GM18502 (cell line): ENCODE results near the gene FAS.
A peak's percentile ranks its signal among the peaks of the same experiment; 100 is the strongest.

ENCODE experiments used
- ATAC-seq: cut with Tn5 transposase; IDR thresholded peaks from one replicate; pipeline ENCODE4 v1.9.1; 2021; ENCODE audit warnings: mild to moderate bottlenecking; ENCODE audit not compliant: unreplicated experiment, poor library complexity

The FAS gene

GRCh38 chr10:88968391-88968790, 22.2 kb upstream of the FAS start:
- ATAC-seq, result no peak

DNA sequence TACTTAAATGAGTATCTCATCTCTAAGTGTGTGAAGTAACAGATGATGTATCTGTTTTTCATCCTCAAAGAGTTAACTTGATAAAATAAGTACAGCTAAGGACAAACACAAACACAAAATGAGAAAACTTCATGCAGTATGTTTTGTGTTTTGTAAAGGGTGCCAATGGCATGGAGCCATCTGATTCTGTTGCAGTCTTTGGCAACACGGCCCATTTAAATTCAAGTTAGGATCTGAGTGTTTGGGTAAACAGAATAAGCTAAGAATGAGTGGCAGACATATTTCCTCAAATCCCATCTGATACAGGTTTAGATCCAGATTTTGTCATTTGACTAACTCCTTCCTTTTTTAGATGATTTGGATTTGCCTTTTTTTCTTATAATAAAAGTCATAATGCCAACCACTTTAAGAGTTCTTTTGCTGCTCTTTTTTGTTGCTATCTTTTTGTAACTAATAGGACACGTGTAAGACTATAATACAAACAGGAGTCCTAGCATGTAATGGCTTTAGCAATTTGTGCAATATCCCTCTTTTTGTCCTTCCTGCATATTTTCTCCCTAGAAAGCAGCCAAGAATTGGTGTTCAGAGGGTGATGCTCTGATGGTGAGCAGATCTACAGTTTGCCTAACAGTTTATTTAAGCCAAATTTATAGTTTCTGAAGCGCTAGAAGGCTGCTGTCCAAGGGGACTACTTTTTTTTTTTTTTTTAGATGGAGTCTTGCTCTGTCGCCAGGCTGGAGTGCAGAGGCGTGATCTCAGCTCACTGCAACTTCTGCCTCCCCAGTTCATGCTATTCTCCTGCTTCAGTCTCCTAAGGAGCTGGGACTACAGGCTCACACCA, 19.2 kb upstream of the FAS start:
- ATAC-seq, result no peak

DNA sequence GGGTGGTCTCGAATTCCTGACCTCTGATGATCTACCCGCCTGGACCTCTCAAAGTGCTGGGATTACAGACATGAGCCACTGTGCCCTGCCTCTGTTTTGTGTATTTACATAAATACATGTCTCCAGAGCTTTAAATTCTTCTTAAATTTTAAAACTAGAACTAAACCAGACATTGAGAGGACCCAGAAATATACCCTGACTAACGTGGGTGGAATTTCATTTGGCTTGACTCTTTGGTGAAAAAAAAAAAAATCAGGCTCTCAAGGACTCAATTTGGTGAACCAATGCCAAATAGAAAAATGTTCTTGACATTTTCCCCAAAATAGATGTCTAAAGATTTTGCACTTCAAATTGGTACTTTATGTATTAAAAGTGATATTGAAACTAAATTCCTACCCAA, 16.6 kb upstream of the FAS start:
- no peak for ATAC-seq

- no peak for ATAC-seq
These were observed 15.9 kb upstream of the FAS start for GRCh38 chr10:88974446-88975376.

DNA sequence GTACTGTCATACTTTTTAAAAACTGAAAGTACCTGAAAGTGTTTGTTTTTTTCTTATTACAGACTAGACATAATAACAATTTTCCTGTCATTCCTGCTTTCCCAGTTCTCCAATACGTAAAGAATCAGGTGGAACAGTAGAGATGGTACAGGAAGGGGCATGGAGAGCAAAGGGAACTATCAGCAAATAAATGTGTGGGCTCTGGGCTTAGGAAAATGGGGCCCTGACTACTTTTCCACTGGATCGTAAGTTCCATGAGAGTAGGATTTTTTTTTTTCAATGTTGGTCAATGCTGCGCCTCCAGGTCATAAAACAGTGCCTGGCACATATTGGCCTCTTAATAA, 15.2 kb upstream of the FAS start:
- no peak for ATAC-seq

DNA sequence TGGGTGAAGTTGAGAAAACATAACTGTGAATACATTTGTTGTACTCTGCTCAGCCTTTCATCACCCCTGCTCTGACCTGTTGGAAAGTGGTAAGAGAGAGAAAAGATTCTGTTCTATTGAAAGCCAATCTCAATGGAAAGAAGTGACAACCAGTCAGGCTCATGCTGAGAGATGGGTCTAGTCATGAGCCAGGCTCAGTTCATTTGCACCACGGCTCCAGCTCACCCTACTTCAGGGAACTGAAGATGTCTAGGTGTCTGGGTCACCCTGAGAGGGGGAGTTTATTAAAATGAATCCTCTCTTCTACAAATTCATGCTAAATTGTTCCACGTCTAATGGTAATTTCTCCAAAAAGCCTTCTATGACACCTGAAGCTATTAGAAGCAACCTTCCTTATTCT, 12.1 kb upstream of the FAS start:
- no peak for ATAC-seq

DNA sequence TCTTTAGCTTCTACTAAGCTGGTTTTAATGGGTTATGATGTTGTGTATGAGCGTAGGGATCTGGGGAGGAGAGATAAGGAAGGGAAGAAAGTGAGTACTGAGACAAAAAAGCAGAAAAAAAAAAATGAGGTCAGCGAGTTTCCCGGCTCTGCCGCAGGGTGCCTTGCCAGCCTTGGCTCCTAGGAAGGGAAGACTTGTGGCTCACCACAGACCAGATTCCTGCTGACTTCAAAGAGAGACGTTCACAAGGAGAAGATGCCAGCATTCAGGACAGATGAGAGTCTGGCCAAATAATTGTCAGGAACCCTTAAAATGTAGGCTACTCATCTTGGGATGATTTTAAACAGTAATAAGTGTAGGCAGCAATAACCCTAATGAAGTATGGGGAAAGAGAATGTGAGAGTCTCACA, 11.4 kb upstream of the FAS start:
- ATAC-seq, result no peak

DNA sequence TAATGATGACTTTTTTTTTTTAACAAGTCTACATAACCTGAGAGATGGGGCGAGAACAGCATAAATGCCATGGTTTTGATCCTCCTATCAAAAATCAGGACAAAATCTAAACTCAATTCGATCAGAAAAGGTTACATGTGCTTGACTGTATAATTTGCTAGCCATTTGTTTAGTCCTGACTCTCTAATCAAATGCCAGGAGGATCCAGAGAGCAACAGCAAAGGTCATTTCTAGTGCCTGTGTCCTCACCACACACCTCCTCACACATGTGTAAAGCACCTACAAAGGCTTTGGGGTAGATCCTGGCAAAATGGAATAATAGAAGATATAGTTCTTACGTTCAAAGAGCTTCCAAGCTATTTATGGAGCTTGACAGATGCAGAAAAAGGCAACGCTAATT, 11.0 kb upstream of the FAS start:
- ATAC-seq, result no peak

GRCh38 chr10:88980247-88980646, 10.4 kb upstream of the FAS start:
- no peak for ATAC-seq

GRCh38 chr10:88980800-88981199, 9.8 kb upstream of the FAS start:
- no peak for ATAC-seq

DNA sequence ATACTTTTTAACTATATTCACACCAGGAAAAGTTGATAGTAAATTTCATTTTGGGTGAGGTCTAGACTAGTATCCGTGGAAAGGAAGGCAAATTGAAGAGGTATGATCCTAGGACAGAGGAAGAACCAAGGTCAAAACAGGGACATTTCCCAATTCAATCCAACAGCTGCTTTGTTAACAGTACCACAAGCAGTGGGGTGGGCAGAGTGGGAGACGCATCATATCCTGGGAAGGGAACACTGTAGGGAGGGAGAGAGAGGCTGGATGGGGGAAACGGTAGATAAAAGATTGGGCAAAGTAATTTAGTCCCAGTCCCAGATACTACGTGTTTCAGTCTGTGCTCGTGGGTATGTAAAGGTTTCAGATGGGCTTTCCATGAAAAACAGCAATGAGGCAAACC, 9.2 kb upstream of the FAS start:
- no peak for ATAC-seq

- no peak for ATAC-seq
These were observed 8.2 kb upstream of the FAS start for GRCh38 chr10:88982366-88982765.

- no peak for ATAC-seq
These were observed 7.4 kb upstream of the FAS start for GRCh38 chr10:88983206-88983605.

DNA sequence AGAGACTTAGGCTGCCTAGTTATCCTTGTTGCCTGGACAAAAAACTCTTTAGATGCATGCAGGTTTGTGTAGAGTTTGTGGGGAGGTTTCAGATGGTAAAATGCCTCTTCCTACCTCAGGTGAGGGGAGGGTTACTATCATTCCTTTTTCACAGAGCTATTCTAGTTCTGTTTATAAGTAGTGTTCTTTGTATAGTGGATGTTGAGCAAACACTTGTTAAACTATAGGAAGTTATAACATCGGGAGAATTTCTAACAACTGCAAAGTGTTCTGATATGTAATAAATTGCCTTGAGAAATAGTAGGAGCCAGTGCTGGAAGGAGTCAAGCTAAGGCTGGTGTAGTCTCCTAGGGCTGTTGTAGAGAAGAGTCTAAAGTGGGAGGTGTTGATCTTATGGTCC, 6.7 kb upstream of the FAS start:
- no peak for ATAC-seq

DNA sequence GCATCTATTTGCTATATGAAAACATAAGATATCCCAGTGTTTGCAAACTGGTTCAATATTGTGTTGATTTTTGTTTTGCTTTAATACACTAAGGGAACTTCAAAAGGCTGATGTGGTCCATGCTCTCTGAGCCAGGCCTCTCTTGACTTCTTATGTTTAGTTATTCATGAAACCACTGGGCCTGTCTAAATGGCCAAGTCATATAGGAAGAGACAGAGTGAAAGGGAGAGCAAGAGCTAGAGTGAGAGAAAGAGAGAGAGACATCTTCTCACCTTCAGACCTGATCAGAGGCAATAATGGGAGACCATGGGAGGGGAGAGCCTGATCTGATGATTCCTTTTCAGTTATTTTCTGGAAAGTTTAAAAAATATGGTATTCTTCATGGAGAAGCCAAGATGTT, 6.1 kb upstream of the FAS start:
- ATAC-seq, result no peak

DNA sequence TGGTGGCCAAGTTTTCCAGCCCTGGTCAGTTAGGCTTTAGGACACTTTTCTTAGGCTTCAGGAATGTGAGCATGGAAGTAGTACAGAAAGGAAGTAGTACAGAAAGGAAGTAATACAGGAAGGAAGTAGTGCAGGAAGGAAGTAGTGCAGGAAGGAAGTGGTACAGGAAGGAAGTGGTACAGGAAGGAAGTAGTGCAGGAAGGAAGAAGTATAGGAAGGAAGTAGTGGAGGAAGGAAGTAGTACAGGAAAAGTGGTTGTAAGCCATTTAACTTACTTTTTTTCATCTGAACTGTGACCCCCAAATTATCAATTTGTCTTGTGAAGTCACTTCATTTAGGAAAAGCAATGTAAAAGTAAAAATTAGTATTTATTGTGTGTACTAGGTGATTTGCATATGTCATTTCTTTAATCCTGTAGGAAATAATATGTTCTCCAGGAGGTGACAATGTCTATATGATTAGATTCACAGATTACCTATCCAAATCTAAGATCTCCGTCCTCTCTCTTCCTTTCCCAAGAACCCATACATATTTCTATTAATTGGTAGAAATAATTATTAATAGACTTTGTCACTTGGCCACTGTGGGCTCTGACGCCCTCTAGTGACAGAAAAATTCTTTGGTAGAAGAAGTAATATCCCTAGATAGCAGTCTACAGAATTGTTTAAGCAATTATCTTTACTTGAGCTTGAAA, 3.9 kb upstream of the FAS start:
- ATAC-seq, result no peak

DNA sequence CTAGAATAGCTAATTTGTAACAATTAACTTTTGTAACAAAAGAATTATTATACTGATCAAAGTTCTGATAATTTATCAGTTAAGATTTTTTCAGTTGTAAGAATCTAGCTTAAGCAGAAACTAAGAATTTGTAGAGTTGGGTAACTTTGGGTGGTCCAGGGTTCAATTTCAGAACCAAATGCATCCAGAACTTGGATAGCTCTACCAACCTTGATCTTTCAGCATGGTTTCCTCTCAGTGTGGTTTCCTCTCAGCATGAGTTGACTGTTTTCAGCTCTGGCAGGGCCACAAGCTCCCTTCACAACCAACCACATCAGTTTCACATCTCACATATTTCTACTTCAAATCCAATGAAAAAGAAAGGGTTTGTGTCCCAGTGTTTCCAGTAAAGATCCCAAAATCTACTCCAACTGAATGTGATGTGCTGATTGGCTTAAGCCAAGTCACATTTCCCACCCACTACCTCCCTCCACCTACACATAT, 3.3 kb upstream of the FAS start:
- ATAC-seq, result no peak

DNA sequence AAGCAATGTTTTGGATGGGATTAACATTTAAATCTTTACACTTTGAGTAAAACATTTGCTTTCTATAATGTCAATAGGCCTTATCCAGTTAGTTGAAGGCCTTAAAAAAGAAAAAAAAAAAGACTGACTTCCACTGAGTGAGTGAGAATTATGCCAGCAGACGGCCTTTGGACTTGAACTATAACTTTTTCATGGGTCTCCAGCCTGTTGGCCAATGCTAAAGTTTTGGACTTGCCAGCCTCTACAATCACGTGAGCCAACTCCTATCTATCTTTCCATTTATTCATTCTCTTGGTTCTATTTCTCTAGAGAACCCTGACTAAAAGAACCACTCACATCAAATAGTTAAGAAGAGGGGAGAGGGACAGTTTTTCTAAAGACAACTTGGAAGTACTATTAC, 2.8 kb upstream of the FAS start:
- ATAC-seq, result no peak

DNA sequence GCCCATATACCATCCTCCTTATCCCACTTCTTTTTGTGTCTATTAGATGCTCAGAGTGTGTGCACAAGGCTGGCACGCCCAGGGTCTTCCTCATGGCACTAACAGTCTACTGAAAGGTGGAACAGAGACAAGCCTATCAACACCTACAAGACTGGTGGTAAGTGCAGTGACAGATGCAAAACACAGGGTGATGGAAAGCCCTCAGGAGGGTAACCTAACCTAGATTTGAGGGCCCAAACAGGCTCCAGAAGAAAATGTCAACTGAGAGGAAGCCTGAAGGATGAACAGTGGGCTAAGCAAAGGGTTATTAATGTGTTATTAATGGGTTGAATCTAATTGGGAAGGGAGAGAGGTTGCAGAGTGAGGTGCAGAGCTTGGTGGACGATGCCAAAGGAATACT, 1.2 kb upstream of the FAS start:
- ATAC-seq, result no peak

DNA sequence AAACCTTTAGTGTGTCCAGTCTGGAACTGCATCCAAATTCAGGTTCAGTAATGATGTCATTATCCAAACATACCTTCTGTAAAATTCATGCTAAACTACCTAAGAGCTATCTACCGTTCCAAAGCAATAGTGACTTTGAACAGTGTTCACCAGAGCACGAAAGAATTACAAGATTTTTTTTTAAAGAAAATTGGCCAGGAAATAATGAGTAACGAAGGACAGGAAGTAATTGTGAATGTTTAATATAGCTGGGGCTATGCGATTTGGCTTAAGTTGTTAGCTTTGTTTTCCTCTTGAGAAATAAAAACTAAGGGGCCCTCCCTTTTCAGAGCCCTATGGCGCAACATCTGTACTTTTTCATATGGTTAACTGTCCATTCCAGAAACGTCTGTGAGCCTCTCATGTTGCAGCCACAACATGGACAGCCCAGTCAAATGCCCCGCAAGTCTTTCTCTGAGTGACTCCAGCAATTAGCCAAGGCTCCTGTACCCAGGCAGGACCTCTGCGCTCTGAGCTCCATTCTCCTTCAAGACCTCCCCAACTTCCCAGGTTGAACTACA, 694 bp upstream of the FAS start:
- ATAC-seq, result peak; percentile 1
